Kidney epithelial cell (primary cell): Measurements from ENCODE around the gene LONP2. TPM values are rescaled to one million over a fixed set of nuclear protein-coding genes. Genes with fewer than 3 reads are reported as not detected.

Source experiments
- DNase-seq: peaks from one replicate; pipeline ENCODE4 v3.0.0-alpha.2; 2010; ENCODE audit warnings: low read depth
- H3K27me3 ChIP-seq: 2 replicates; pipeline ENCODE4 v1.6.0; 2011; ENCODE audit warnings: low read length; ENCODE audit not compliant: control insufficient read depth, insufficient read depth
- H3K36me3 ChIP-seq: 2 replicates; pipeline ENCODE4 v1.5.1; 2011; ENCODE audit warnings: low read length; ENCODE audit not compliant: control insufficient read depth, insufficient read depth
- H3K4me3 ChIP-seq: 2 replicates; pipeline ENCODE4 v1.5.1; 2011; ENCODE audit warnings: low read depth, mild to moderate bottlenecking, control low read depth, low read length
- total RNA-seq: library from RNA; depleted of rRNA; stranded (reverse); fragments of >200 nt; gene quantifications from 2 replicates; pipeline ENCODE4 v1.2.3, GENCODE V29; 2015
- TF ChIP-seq, protein P1 (sequence below): IDR thresholded peaks from 2 replicates; pipeline ENCODE4 v1.5.1; 2011; ENCODE audit warnings: mild to moderate bottlenecking, moderate library complexity, low read length, control low read depth, inconsistent platforms; ENCODE audit not compliant: insufficient read depth, poor library complexity, severe bottlenecking

LONP2 gene
- total RNA-seq, 1 donor from 2014 or later, result 29.1 TPM

GRCh38 chr16:48218473-48218872, 25.6 kb upstream of the LONP2 start:
- Histone ChIP-seq H3K4me3 (no peak overlapping the region), H3K36me3 (no peaks in the 10 kb centered on the region), H3K27me3 (no peaks in the 10 kb centered on the region)
- TF ChIP-seq, protein P1, sequence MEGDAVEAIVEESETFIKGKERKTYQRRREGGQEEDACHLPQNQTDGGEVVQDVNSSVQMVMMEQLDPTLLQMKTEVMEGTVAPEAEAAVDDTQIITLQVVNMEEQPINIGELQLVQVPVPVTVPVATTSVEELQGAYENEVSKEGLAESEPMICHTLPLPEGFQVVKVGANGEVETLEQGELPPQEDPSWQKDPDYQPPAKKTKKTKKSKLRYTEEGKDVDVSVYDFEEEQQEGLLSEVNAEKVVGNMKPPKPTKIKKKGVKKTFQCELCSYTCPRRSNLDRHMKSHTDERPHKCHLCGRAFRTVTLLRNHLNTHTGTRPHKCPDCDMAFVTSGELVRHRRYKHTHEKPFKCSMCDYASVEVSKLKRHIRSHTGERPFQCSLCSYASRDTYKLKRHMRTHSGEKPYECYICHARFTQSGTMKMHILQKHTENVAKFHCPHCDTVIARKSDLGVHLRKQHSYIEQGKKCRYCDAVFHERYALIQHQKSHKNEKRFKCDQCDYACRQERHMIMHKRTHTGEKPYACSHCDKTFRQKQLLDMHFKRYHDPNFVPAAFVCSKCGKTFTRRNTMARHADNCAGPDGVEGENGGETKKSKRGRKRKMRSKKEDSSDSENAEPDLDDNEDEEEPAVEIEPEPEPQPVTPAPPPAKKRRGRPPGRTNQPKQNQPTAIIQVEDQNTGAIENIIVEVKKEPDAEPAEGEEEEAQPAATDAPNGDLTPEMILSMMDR, result no peak
- DNase-seq, result no peak

DNA sequence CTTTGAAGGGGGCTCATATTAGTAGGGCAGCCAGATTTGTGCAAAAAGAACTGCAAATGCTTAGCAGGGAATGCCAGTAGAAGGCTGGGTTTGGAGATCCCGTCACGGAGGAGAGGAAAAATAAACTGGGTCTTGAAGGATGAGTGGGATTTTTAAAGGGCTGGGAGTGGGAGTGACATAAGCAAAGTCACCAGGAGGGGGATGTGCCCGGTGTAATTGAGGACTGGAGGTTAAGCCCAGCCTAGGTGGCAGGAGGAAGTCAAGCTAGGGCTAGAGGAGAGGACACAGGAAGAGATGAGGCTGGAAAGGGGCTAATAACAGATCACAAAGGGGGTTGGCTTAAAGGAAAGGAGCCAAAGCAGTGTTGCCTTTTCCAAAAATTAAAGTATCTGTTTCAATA, 23.2 kb upstream of the LONP2 start:
- no peak for DNase-seq
- H3K27me3 ChIP-seq, result no peaks in the 10 kb centered on the region
- no peak overlapping the region for H3K4me3 ChIP-seq
- H3K36me3 ChIP-seq, result no peaks in the 10 kb centered on the region
- TF ChIP-seq, protein P1, result no peak

DNA sequence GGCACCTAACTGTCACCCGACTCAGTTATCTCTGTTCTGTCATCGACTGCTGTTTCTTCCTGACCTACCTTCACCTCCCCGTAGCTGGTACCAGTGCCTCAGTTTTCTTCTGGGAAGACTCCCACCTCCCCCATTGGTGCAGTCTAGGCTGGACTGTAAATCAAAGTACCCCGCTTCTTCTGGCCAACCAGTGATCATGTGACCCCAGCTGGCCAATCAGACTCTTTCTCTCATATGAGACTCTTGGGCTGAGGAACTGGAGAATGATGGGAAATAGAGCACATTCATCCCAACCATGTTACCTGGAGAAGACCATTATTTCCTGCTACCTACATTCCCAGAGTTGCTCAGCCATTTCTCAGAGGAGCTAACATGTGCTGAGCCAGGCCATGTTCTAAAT, 20.6 kb upstream of the LONP2 start:
- no peaks in the 10 kb centered on the region for H3K36me3 ChIP-seq
- no peak overlapping the region for H3K4me3 ChIP-seq
- DNase-seq, result no peak
- TF ChIP-seq, protein P1, result no peak
- no peaks in the 10 kb centered on the region for H3K27me3 ChIP-seq

- TF ChIP-seq, protein P1, result no peak
- DNase-seq, result no peak
Measured at GRCh38 chr16:48225456-48225855, 18.6 kb upstream of the LONP2 start.

DNA sequence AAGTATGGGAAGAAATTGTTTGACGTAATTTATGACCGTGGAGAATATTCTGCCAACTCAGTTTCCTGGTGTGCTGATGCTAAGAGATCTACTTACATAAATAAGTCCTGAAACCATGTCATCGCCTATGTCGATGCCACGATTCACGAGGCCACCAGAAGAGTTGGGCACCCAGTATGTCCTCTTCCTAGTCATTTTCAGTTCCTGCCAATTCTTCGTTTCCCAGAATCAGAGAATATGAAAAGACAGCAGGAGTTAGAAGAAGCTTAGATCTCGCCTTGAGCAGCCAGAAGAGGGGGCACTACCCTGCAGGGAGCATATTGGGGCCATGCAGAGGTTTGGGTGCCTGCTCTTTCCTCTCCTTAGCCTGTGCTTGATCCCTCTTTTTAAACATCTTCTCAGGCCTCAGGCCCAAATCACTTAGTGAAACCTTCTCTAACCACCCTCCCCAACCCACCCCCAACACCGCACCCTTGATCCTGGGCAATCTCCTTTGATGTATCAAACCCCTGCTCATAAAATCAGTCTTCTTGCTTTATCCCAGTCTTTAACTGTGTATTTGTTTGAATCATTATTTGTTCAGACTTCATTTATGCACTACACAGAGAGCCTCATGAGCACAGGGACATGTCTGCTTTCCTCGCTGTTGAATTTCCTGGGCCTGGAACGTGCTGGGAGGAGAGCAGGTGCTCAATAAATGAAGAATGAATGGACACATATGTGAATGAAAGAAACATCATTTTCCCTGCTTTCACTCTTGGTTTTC, 12.2 kb upstream of the LONP2 start:
- Histone ChIP-seq H3K36me3 (no peaks in the 10 kb centered on the region), H3K27me3 (no peaks in the 10 kb centered on the region), H3K4me3 (no peak overlapping the region)
- DNase-seq, result no peak
- TF ChIP-seq, protein P1, result peak; percentile 48

More at GRCh38 chr16:48225456-48225855, 18.6 kb upstream of the LONP2 start:
- H3K4me3 ChIP-seq, result no peak overlapping the region
- H3K36me3 ChIP-seq, result no peaks in the 10 kb centered on the region
- no peaks in the 10 kb centered on the region for H3K27me3 ChIP-seq
